Muscle layer of colon (tissue), 2 donors: ENCODE results near the gene GLMP.

Experiments used
- H3K27ac ChIP-seq: one replicate; pipeline ENCODE4 v1.7.0; 2013; ENCODE audit warnings: low read depth, mild to moderate bottlenecking, low read length, moderate library complexity
- H3K27me3 ChIP-seq, 2 donors: one replicate each; pipeline ENCODE4 v1.7.0; 2013; ENCODE audit warnings: low read length in 2 of 2, mild to moderate bottlenecking in 2 of 2; ENCODE audit not compliant: insufficient read depth in 2 of 2, control insufficient read depth in 1 of 2
- H3K36me3 ChIP-seq: one replicate; pipeline ENCODE4 v1.7.0; 2013; ENCODE audit warnings: mild to moderate bottlenecking, low read length; ENCODE audit not compliant: insufficient read depth
- H3K4me1 ChIP-seq: one replicate; pipeline ENCODE4 v1.7.0; 2013; ENCODE audit warnings: mild to moderate bottlenecking, low read length; ENCODE audit not compliant: insufficient read depth
- H3K4me3 ChIP-seq, 2 donors: one replicate each; pipeline ENCODE4 v1.7.0; 2013; ENCODE audit warnings: low read length in 2 of 2, low read depth in 1 of 2, mild to moderate bottlenecking in 1 of 2, moderate library complexity in 1 of 2
- H3K9ac ChIP-seq: one replicate; pipeline ENCODE4 v1.7.0; 2013; ENCODE audit warnings: low read length
- H3K9me3 ChIP-seq: one replicate; pipeline ENCODE4 v1.7.0; 2013; ENCODE audit warnings: mild to moderate bottlenecking, low read length
- donor health status: abdominal sarcoma.
- donor health status: Adenocarcinoma of cecum.

Gene GLMP

GRCh38 chr1:156310962-156311361, 15.5 kb upstream of the GLMP start:
- no peaks in the 10 kb centered on the region for H3K4me1 ChIP-seq
- H3K27ac ChIP-seq, result no peak overlapping the region
- peaks cover 61% of the 10 kb centered on the region for H3K36me3 ChIP-seq
- H3K9ac ChIP-seq, result no peak overlapping the region
- no peak overlapping the region for H3K4me3 ChIP-seq
- no peaks in the 10 kb centered on the region for H3K9me3 ChIP-seq
- no peaks in the 10 kb centered on the region for H3K27me3 ChIP-seq

GRCh38 chr1:156308078-156308477, 12.6 kb upstream of the GLMP start:
- H3K4me1 ChIP-seq, result no peaks in the 10 kb centered on the region
- H3K9me3 ChIP-seq, result no peaks in the 10 kb centered on the region
- no peak overlapping the region for H3K9ac ChIP-seq
- no peak overlapping the region for H3K4me3 ChIP-seq
- peaks cover 44% of the 10 kb centered on the region for H3K36me3 ChIP-seq
- H3K27me3 ChIP-seq, result no peaks in the 10 kb centered on the region
- H3K27ac ChIP-seq, result no peak overlapping the region

GRCh38 chr1:156305215-156305614, 9.7 kb upstream of the GLMP start:
- no peaks in the 10 kb centered on the region for H3K27me3 ChIP-seq
- H3K27ac ChIP-seq, result no peak overlapping the region
- H3K4me3 ChIP-seq, result no peak overlapping the region
- H3K9me3 ChIP-seq, result no peaks in the 10 kb centered on the region
- no peak overlapping the region for H3K9ac ChIP-seq
- H3K36me3 ChIP-seq, result peaks cover 19% of the 10 kb centered on the region
- no peaks in the 10 kb centered on the region for H3K4me1 ChIP-seq

DNA sequence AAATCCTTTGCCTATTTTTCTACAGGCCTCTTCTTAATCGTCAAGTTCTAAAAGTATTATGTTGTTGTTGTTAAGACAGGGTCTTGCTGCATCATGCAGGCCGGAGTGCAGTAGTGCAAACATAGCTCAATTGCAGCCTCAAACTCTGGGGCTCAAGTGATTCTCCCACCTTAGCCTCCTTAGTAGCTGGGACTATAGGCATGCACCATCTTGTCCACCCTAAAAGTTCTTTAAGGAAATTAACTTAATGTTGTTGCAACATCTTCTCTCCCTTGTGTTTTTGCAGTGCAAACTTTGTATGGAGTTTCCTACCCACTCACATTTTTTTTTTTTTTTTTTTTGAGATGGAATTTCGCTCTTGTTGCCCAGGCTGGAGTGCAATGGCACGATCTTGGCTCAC, 7.8 kb upstream of the GLMP start:
- Histone ChIP-seq H3K9me3 (no peaks in the 10 kb centered on the region), H3K4me3 (no peak overlapping the region), H3K4me1 (no peaks in the 10 kb centered on the region), H3K9ac (no peak overlapping the region), H3K27me3 (no peaks in the 10 kb centered on the region), H3K36me3 (peaks cover 6% of the 10 kb centered on the region), H3K27ac (no peak overlapping the region)

DNA sequence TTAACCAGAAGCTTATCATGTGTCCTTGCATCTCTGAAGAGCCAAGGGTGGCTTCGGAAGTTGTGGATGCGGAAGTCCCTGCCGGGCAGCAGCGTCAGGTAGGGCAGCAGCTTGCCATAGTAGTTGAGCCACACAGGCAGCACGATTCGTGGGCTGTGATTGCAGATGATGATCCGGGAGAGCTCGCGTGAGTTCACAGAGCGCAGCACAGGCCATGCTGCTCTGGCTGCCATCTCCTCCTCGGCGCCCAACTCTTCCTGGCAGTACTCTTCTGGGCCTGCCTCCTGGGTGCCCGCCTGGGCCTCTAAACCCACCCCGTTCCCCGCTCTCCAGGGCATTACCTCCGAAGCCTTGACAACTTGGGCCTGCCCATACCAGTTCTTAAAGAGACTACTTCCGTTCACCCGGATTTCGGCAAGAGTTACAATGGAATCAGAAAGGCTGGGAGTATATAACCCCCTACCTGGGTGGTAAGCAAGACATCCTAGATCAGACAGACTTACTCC, 3.4 kb upstream of the GLMP start, which contains the start of gene VHLL:
TSS of gene VHLL (minus strand) at position 456 of the 506 bp plus-strand sequence. CDS start at position 338, 118 bp downstream.
- no peak within 1 kb of the TSS for H3K9ac ChIP-seq
- H3K36me3 ChIP-seq, result no peaks in the 10 kb centered on the region
- no peak within 1 kb of the TSS for H3K4me3 ChIP-seq
- no peak within 1 kb of the TSS for H3K27ac ChIP-seq
- peaks cover 13% of the 10 kb centered on the region for H3K4me1 ChIP-seq
- no peaks in the 10 kb centered on the region for H3K27me3 ChIP-seq
- H3K9me3 ChIP-seq, result no peaks in the 10 kb centered on the region

- H3K27ac ChIP-seq, result no peak overlapping the region
Measured at GRCh38 chr1:156293895-156294294, 1.6 kb downstream of the GLMP start.

GRCh38 chr1:156293098-156293434, 2.4 kb downstream of the GLMP start:
- H3K9me3 ChIP-seq, result no peaks in the 10 kb centered on the region
- peaks cover 22% of the 10 kb centered on the region for H3K4me1 ChIP-seq
- H3K4me3 ChIP-seq, result no peak overlapping the region
- H3K27me3 ChIP-seq, result no peaks in the 10 kb centered on the region
- H3K36me3 ChIP-seq, result peaks cover 5% of the 10 kb centered on the region
- no peak overlapping the region for H3K9ac ChIP-seq
- no peak overlapping the region for H3K27ac ChIP-seq

More at GRCh38 chr1:156293895-156294294, 1.6 kb downstream of the GLMP start:
- Histone ChIP-seq H3K4me3 (no peak overlapping the region), H3K4me1 (peaks cover 22% of the 10 kb centered on the region), H3K27me3 (no peaks in the 10 kb centered on the region), H3K36me3 (peaks cover 5% of the 10 kb centered on the region), H3K9me3 (no peaks in the 10 kb centered on the region), H3K9ac (no peak overlapping the region)

- Histone ChIP-seq H3K9ac (peak overlapping the region; percentile 60), H3K4me1 (peaks cover 22% of the 10 kb centered on the region), H3K4me3 (peak overlapping the region; percentile 39 to 61), H3K27me3 (no peaks in the 10 kb centered on the region), H3K27ac (peak overlapping the region; percentile 78), H3K9me3 (no peaks in the 10 kb centered on the region), H3K36me3 (peaks cover 8% of the 10 kb centered on the region)
Measured at GRCh38 chr1:156291226-156292061, 4.0 kb downstream of the GLMP start.

- peaks cover 18% of the 10 kb centered on the region for H3K4me1 ChIP-seq
- H3K9me3 ChIP-seq, result no peaks in the 10 kb centered on the region
- no peak overlapping the region for H3K9ac ChIP-seq
- H3K36me3 ChIP-seq, result peaks cover 12% of the 10 kb centered on the region
- no peak overlapping the region for H3K27ac ChIP-seq
- no peaks in the 10 kb centered on the region for H3K27me3 ChIP-seq
- H3K4me3 ChIP-seq, result no peak overlapping the region
Measured at GRCh38 chr1:156289857-156290256, 5.6 kb downstream of the GLMP start.

- Histone ChIP-seq H3K27me3 (no peaks in the 10 kb centered on the region), H3K9ac (no peak overlapping the region), H3K27ac (no peak overlapping the region), H3K4me3 (no peak overlapping the region), H3K36me3 (peaks cover 7% of the 10 kb centered on the region), H3K9me3 (no peaks in the 10 kb centered on the region), H3K4me1 (peaks cover 19% of the 10 kb centered on the region)
Measured at GRCh38 chr1:156286061-156286460, 9.4 kb downstream of the GLMP start.

GRCh38 chr1:156285437-156285836, 10.0 kb downstream of the GLMP start:
- Histone ChIP-seq H3K36me3 (peaks cover 7% of the 10 kb centered on the region), H3K27me3 (no peaks in the 10 kb centered on the region), H3K27ac (no peak overlapping the region), H3K9me3 (no peaks in the 10 kb centered on the region), H3K4me1 (peaks cover 22% of the 10 kb centered on the region), H3K4me3 (no peak overlapping the region), H3K9ac (no peak overlapping the region)

DNA sequence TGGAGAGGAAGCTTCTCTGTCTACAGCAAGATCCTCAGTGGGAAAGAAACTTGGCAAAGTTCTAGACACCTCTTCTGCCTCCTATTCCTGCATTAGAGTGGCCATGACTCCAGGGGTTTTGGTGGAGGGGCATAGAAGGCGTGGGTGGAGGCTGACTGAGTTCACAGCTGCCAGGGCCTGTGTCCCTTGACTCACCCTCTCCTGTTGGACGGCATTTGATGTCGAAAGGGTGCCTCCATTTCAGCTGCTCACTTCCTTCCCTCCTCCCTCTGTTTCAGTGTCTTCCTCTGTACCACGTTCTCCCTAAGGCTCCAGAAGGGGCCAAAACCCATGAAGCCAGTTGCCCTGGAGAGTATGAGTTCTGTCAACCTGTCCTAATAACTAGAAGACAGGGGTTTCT, 10.7 kb downstream of the GLMP start:
- Histone ChIP-seq H3K27ac (no peak overlapping the region), H3K9me3 (no peaks in the 10 kb centered on the region), H3K27me3 (no peaks in the 10 kb centered on the region), H3K4me1 (peaks cover 22% of the 10 kb centered on the region), H3K36me3 (peaks cover 7% of the 10 kb centered on the region), H3K9ac (no peak overlapping the region), H3K4me3 (no peak overlapping the region)
